Measurements from ENCODE around the gene PSMD13. TPM values are rescaled to one million over a fixed set of nuclear protein-coding genes. Genes with fewer than 3 reads are reported as not detected.

The PSMD13 gene
- total and polyA plus RNA-seq, 2 experiments from 2014 or later = 91.8 to 146 TPM

- H3K4me3 ChIP-seq = no peak overlapping the region
- no peaks in the 10 kb centered on the region for H4K20me1 ChIP-seq (ENCODE audit: insufficient read depth, poor library complexity, severe bottlenecking)
- no peaks in the 10 kb centered on the region for H3K9me2 ChIP-seq (replicated peaks; ENCODE audit: insufficient read depth)
- TF ChIP-seq EZH2 (IDR thresholded peaks at IDR 0.05; ENCODE audit: borderline replicate concordance) (no peak), EZH2phosphoT487 (IDR thresholded peaks at IDR 0.05; ENCODE audit: low read depth, severe bottlenecking, unreplicated experiment) (no peak), CTCF (IDR thresholded peaks at IDR 0.05; ENCODE audit: poor library complexity) (no peak)
- no peaks in the 10 kb centered on the region for H3K27me3 ChIP-seq
- WGBS (ENCODE audit: low lambda C conversion rate, missing lambda C conversion rate) = 95% methylated on average over 13 of the region's 16 CpGs
- no peak for DNase-seq (ENCODE audit: low spot score)
- H3K79me2 ChIP-seq = peaks cover 15% of the 10 kb centered on the region
- no peaks in the 10 kb centered on the region for H3K4me1 ChIP-seq (ENCODE audit: insufficient read depth)
- H2AFZ ChIP-seq = no peak overlapping the region
- H3K27ac ChIP-seq = no peak overlapping the region
- no peak overlapping the region for H3K4me2 ChIP-seq
- no peaks in the 10 kb centered on the region for H3K9me3 ChIP-seq (ENCODE audit: low read depth)
- no peaks in the 10 kb centered on the region for H3K36me3 ChIP-seq (replicated peaks; ENCODE audit: insufficient read depth, low read depth)
Measured at GRCh38 chr11:223026-223789, 13.6 kb upstream of the PSMD13 start.

GRCh38 chr11:223884-224283 is 12.9 kb upstream of the PSMD13 start:
- 100% methylated on average over 7 of the region's 9 CpGs for WGBS (ENCODE audit: low lambda C conversion rate, missing lambda C conversion rate)
- H3K27ac ChIP-seq = no peak overlapping the region

GRCh38 chr11:224424-224823 is 12.4 kb upstream of the PSMD13 start:
- Histone ChIP-seq H3K79me2 (peaks cover 22% of the 10 kb centered on the region), H3K27ac (no peak overlapping the region), H3K9me2 (replicated peaks; ENCODE audit: insufficient read depth) (no peaks in the 10 kb centered on the region), H3K9me3 (ENCODE audit: low read depth) (no peaks in the 10 kb centered on the region), H3K4me2 (no peak overlapping the region), H3K27me3 (no peaks in the 10 kb centered on the region), H3K4me3 (no peak overlapping the region), H2AFZ (no peak overlapping the region), H3K36me3 (replicated peaks; ENCODE audit: insufficient read depth, low read depth) (no peaks in the 10 kb centered on the region), H4K20me1 (ENCODE audit: insufficient read depth, poor library complexity, severe bottlenecking) (no peaks in the 10 kb centered on the region), H3K4me1 (ENCODE audit: insufficient read depth) (no peaks in the 10 kb centered on the region)
- no peak for DNase-seq (ENCODE audit: low spot score)
- TF ChIP-seq EZH2 (IDR thresholded peaks at IDR 0.05; ENCODE audit: borderline replicate concordance) (no peak), EZH2phosphoT487 (IDR thresholded peaks at IDR 0.05; ENCODE audit: low read depth, severe bottlenecking, unreplicated experiment) (no peak), CTCF (IDR thresholded peaks at IDR 0.05; ENCODE audit: poor library complexity) (no peak)
- 96% methylated on average over 7 of the region's 7 CpGs for WGBS (ENCODE audit: low lambda C conversion rate, missing lambda C conversion rate)

More at GRCh38 chr11:223884-224283, 12.9 kb upstream of the PSMD13 start:
- Histone ChIP-seq H3K4me2 (no peak overlapping the region), H3K27me3 (no peaks in the 10 kb centered on the region), H2AFZ (no peak overlapping the region), H3K9me2 (replicated peaks; ENCODE audit: insufficient read depth) (no peaks in the 10 kb centered on the region), H3K4me3 (no peak overlapping the region), H3K79me2 (peaks cover 22% of the 10 kb centered on the region), H3K36me3 (replicated peaks; ENCODE audit: insufficient read depth, low read depth) (no peaks in the 10 kb centered on the region), H4K20me1 (ENCODE audit: insufficient read depth, poor library complexity, severe bottlenecking) (no peaks in the 10 kb centered on the region), H3K4me1 (ENCODE audit: insufficient read depth) (no peaks in the 10 kb centered on the region), H3K9me3 (ENCODE audit: low read depth) (no peaks in the 10 kb centered on the region)
- no peak for DNase-seq (ENCODE audit: low spot score)
- no peak for TF ChIP-seq EZH2phosphoT487 (IDR thresholded peaks at IDR 0.05; ENCODE audit: low read depth, severe bottlenecking, unreplicated experiment)
- TF ChIP-seq CTCF (IDR thresholded peaks at IDR 0.05; ENCODE audit: poor library complexity) = no peak
- no peak for TF ChIP-seq EZH2 (IDR thresholded peaks at IDR 0.05; ENCODE audit: borderline replicate concordance)

Data from hepatocyte (in vitro differentiated cells).